ENCODE results near the gene ADAMTS12.

Gene ADAMTS12

DNA sequence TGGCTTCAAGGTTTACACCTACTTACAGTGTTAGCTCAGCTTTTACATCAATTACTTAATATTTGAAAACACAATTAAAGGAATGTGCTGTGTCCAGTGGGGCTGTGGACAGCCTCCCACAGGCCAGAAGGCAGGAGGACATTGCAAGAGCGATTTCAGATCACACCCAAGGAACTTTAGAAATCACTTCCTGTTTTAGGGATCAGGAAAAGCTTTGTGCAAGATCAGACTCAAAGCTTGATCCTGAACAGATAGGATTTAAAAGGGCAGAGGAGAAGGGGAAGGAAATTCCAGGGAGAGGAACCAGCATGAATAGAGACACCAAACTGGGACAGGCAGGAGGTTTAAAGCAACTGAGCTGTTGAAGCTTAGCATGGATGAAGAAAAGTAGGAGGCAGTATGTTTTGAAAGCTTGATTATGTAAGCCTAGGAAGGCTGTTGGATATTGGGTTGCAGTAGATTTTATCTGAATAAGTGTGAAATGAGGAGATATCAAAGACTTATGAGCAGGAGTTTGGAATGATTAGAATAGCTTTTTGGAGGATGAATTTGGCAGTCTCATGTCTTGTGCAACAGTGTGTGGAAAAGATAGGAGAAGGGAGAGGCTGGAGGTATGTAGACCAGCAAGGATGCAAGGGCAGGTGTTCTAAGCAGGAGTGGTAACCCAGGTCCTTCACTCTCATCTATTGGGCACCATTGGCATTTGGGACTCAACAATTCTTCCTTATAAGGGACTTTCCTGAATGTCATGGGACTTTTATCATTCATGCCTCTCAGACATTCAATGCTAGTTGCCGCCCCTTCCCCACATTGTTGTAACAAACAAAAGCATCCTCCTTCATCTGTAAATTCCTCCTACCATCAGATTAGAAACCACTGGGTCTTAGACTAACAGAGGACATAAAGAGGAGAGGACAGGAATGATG, 327.5 kb downstream of the ADAMTS12 start:
- TF ChIP-seq GATA2 (IDR thresholded peaks at IDR 0.05; ENCODE audit: low read depth, low read length): no peak
- no peak for TF ChIP-seq GATA3 (IDR thresholded peaks at IDR 0.05; ENCODE audit: low read depth, low read length)

DNA sequence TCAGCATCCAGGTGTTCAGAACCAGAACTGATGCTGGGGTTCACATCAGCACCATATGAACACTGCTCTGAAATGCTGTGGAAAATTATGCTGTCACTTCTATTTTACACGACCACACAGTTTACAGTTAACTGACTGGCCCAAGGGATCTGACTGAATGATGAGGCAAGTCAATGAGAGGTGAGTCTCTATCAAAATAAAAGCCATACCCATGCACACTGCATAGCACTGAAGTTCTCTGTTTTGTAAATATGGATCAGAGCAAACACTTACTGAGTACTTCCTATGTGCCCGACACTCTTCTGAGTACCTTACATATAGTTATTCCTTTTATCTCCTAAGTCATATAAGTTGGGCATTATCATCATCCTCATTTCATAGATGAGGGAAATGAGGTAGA, 328.3 kb downstream of the ADAMTS12 start:
- no peak for TF ChIP-seq GATA2 (IDR thresholded peaks at IDR 0.05; ENCODE audit: low read depth, low read length)
- TF ChIP-seq GATA3 (IDR thresholded peaks at IDR 0.05; ENCODE audit: low read depth, low read length): no peak

DNA sequence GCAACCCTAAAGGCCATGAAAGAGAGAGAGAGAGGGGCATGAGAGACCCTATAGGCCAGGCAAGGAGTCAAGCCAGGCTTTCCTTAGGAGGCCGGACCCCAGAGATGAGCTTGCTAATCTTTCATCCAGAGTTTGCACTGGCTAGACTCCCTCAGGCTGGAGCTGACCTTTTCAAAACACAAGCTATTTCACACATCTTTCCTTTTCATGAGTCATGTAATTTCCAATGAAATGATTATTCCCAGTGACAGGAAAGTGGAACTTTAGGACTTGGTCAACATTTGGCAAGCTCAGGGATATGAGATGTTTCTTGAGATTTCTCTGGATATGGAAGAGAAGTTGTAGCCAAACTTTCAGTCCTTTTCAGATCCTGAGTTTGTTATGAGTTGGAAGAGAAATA, 333.3 kb downstream of the ADAMTS12 start:
- TF ChIP-seq GATA3 (IDR thresholded peaks at IDR 0.05; ENCODE audit: low read depth, low read length) (no peak), GATA2 (IDR thresholded peaks at IDR 0.05; ENCODE audit: low read depth, low read length) (no peak)

GRCh38 chr5:33557605-33558004, 334.2 kb downstream of the ADAMTS12 start:
- TF ChIP-seq GATA3 (IDR thresholded peaks at IDR 0.05; ENCODE audit: low read depth, low read length) (no peak), GATA2 (IDR thresholded peaks at IDR 0.05; ENCODE audit: low read depth, low read length) (no peak)

DNA sequence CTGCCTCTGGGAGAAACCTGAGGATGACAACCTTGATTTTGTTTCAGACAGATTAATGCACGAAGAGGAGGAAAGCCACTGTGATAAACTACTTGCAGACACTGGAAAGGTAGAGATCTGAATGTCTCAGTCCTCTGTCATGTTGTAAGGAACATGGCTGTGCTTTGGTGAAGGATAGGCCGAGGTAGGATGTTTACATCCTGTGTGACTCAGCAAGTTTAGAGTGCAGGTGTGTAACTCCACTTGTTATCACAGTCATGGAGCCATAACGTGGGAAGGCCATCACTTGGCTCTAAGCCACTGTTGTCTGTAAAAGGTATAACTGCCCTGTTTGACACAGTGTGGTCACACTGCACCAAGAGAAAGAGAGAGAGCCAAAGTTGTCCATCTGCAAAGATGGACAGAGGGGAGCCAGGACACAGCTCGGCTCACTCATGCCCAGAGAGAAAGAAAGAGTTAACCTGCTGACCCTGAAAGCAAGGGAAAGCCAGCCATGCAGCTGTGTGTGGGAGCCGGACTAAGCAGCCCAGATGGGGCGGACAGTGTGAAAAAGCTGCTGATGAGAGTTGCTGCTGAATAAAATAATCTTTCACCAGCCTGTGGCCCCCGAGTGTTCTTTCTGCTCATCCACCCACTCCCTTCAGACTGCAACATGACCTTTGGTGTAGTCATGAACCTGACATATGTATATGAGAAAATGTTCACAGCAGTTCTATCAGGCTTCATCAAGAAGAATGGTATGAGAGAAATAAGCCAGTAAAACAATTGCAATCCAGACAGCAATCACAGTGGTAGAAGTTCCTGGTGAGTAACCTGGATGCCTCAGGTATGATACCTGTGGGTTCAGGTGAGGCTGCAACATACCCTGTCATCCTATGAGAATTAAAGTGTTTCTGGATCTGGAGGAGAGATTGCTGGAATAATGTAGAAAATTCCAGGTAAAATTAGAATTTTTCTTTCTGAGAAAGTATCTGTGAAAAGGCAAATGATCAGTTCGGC, 335.2 kb downstream of the ADAMTS12 start:
- no peak for TF ChIP-seq GATA3 (IDR thresholded peaks at IDR 0.05; ENCODE audit: low read depth, low read length)
- TF ChIP-seq GATA2 (IDR thresholded peaks at IDR 0.05; ENCODE audit: low read depth, low read length): no peak

DNA sequence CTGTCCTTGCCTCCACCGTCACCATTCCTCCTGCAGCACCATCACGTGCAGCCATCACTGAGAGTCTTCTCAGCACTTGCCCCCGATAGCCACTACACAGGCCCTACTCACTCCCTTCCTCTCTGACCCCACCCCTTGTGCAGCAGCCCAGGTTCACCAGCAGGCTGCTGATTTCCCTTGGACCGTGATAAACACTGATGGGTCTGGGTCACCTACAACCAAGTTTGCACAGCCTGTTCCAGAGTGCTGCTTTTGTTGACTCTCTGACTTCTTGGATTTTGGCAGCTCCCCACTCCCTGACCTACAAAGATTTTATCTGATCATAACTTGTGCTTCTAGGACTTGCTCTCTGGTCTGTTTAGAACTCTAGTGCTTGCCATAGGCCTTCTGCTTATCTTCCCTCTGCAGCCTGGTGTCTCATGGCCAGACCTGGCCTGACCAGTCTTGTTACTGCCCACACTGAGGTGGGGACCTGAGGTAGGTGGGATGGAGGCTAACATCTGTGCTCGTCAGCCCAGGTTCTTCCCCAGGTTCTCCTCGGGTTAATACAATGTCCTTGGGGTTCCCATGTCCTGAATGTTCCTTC, 341.7 kb downstream of the ADAMTS12 start:
- TF ChIP-seq GATA2 (IDR thresholded peaks at IDR 0.05; ENCODE audit: low read depth, low read length) (no peak), GATA3 (IDR thresholded peaks at IDR 0.05; ENCODE audit: low read depth, low read length) (no peak)

GRCh38 chr5:33539212-33539611, 352.6 kb downstream of the ADAMTS12 start:
- TF ChIP-seq GATA3 (IDR thresholded peaks at IDR 0.05; ENCODE audit: low read depth, low read length): peak; percentile 83
- TF ChIP-seq GATA2 (IDR thresholded peaks at IDR 0.05; ENCODE audit: low read depth, low read length): peak; percentile 85

GRCh38 chr5:33538201-33538600, 353.6 kb downstream of the ADAMTS12 start:
- TF ChIP-seq GATA2 (IDR thresholded peaks at IDR 0.05; ENCODE audit: low read depth, low read length) (no peak), GATA3 (IDR thresholded peaks at IDR 0.05; ENCODE audit: low read depth, low read length) (no peak)

GRCh38 chr5:33537240-33537639, 354.6 kb downstream of the ADAMTS12 start:
- TF ChIP-seq GATA3 (IDR thresholded peaks at IDR 0.05; ENCODE audit: low read depth, low read length) (no peak), GATA2 (IDR thresholded peaks at IDR 0.05; ENCODE audit: low read depth, low read length) (no peak)

GRCh38 chr5:33536802-33537201, 355.0 kb downstream of the ADAMTS12 start:
- TF ChIP-seq GATA3 (IDR thresholded peaks at IDR 0.05; ENCODE audit: low read depth, low read length) (no peak), GATA2 (IDR thresholded peaks at IDR 0.05; ENCODE audit: low read depth, low read length) (no peak)

DNA sequence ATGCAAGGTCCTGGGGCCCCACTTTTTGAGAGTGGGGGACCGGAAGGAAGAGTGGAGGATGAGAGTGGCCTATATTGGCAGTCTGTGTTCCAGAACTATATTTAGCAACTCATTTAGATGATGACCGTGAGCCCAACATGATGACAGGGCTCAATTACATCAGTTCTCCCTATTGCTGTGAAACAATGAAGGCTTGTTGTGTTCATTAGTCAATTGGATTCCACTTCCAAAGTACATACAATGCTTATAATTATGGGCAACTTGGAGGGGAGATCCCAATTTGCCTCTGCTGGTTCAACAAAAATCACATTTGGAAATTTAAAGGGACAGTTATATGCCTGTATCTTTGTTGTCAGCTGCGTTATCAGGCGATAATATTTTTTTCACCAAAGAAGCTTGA, 360.0 kb downstream of the ADAMTS12 start:
- TF ChIP-seq GATA3 (IDR thresholded peaks at IDR 0.05; ENCODE audit: low read depth, low read length): no peak
- no peak for TF ChIP-seq GATA2 (IDR thresholded peaks at IDR 0.05; ENCODE audit: low read depth, low read length)

- TF ChIP-seq GATA3 (IDR thresholded peaks at IDR 0.05; ENCODE audit: low read depth, low read length): no peak
- no peak for TF ChIP-seq GATA2 (IDR thresholded peaks at IDR 0.05; ENCODE audit: low read depth, low read length)
Observed at GRCh38 chr5:33531037-33531298, 360.8 kb downstream of the ADAMTS12 start.

DNA sequence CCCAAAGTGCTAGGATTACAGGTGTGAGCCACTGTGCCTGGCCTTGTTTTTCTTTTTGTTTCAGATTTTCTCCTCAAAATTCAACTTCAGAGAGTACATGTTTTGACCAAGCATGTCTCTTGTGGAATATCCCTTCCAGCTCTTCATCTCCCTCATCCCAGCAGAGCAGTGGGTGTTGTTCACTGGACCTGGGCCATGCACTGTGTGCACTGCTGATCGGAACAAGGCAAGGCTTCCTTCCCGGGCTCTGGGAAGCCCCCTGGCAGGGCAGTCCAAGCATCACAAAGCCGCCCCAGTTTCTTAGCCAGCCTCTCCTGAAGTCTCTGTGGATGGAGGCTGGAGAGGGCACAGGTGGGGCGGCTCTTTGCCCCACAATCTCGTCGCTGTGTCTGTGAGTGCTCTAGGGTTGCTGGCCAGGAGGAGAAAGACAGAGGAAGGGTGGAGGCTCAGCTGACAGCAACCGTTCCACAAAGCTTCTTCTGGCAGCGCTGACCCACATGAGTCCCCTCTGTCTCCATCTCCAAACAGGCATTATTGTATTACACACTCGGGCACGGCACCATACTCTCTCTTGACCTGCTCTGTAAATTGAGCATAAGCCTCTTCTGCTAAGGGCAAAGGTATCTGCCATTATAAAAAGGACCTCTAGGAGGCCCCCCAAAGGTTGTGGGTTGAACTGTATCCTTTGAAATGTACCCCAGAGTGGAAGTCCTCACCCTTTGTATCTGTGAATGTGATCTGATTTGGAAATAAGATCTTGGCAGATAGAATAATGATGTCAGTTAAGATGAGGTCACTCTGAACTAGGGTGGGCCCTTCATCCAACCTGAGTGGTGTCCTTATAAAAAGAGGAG, 361.4 kb downstream of the ADAMTS12 start:
- no peak for TF ChIP-seq GATA2 (IDR thresholded peaks at IDR 0.05; ENCODE audit: low read depth, low read length)
- no peak for TF ChIP-seq GATA3 (IDR thresholded peaks at IDR 0.05; ENCODE audit: low read depth, low read length)

All from SH-SY5Y (cell line).